NB4 (cell line): ENCODE measurements around the gene FBXL20.

Source experiments
- DNase-seq: peaks from one replicate; pipeline ENCODE4 v3.0.0; 2010; ENCODE audit warnings: low read depth
- H3K4me3 ChIP-seq: one replicate; pipeline ENCODE4 v1.5.1; 2011; ENCODE audit warnings: mild to moderate bottlenecking, low read depth, low read length, moderate library complexity
- MYC ChIP-seq: IDR thresholded peaks from 2 replicates; pipeline ENCODE4 v1.6.1; 2011; ENCODE audit warnings: low read depth, low read length
- POLR2A ChIP-seq: IDR thresholded peaks from 2 replicates; pipeline ENCODE4 v1.6.1; 2011; ENCODE audit warnings: mild to moderate bottlenecking; ENCODE audit not compliant: insufficient read length; ENCODE audit errors: extremely low read depth
- TF ChIP-seq, protein P1 (sequence below): IDR thresholded peaks from 2 replicates; pipeline ENCODE4 v1.6.1; 2011; ENCODE audit warnings: low read depth, low read length
- TF ChIP-seq, protein P2 (sequence below): IDR thresholded peaks from one replicate; pipeline ENCODE4 v1.5.1; 2012; ENCODE audit warnings: low read depth, low read length

FBXL20 gene

DNA sequence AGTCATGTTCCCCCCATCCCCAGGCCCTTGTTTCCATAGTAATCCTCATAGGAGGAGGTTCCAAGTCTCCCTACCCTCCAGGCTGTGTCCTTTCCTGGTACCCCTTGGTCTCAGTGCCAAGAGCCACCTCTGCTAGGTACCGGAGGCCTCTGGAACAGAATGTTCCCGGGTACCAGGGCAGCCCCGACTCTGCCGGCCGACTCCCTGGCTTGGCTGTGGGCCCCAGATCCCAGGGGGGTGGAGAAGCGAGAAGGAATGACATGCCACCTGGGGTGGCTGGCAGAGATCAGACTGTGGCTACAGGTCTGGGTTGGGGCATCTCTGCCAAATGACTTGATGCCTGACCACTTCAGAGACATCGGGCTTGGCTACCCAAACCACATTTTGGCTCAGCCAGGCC lies 179.3 kb downstream of the FBXL20 start:
- no peak overlapping the region for H3K4me3 ChIP-seq
- TF ChIP-seq, protein P1, sequence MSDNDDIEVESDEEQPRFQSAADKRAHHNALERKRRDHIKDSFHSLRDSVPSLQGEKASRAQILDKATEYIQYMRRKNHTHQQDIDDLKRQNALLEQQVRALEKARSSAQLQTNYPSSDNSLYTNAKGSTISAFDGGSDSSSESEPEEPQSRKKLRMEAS, result no peak
- TF ChIP-seq MYC (no peak), POLR2A (no peak)
- TF ChIP-seq, protein P2, sequence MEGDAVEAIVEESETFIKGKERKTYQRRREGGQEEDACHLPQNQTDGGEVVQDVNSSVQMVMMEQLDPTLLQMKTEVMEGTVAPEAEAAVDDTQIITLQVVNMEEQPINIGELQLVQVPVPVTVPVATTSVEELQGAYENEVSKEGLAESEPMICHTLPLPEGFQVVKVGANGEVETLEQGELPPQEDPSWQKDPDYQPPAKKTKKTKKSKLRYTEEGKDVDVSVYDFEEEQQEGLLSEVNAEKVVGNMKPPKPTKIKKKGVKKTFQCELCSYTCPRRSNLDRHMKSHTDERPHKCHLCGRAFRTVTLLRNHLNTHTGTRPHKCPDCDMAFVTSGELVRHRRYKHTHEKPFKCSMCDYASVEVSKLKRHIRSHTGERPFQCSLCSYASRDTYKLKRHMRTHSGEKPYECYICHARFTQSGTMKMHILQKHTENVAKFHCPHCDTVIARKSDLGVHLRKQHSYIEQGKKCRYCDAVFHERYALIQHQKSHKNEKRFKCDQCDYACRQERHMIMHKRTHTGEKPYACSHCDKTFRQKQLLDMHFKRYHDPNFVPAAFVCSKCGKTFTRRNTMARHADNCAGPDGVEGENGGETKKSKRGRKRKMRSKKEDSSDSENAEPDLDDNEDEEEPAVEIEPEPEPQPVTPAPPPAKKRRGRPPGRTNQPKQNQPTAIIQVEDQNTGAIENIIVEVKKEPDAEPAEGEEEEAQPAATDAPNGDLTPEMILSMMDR, result no peak
- no peak for DNase-seq

DNA sequence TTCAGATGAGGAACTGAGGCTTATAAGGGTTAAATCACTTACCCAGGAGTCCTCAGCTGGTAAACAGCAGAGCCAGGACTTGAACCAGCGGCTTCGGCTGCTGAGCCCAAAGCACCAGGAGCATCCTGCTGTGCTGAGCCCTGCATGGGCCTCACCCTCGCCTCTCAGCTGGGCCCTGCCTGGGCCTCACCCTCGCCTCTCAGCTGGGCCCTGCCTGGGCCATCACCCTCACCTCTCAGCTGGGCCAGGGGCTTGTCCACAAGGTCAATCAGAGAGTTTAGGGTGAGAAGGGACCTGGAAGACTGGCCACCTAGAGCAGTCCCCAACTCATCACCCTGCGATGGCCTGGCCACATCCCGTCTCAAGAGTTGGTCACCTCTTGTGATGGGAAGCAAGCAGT lies 179.9 kb downstream of the FBXL20 start:
- no peak for DNase-seq
- TF ChIP-seq MYC (no peak), POLR2A (no peak)
- TF ChIP-seq, protein P2, result no peak
- TF ChIP-seq, protein P1, result no peak
- no peak overlapping the region for H3K4me3 ChIP-seq

- TF ChIP-seq, protein P2, result no peak
- TF ChIP-seq MYC (no peak), POLR2A (no peak)
- TF ChIP-seq, protein P1, result no peak
- no peak overlapping the region for H3K4me3 ChIP-seq
- no peak for DNase-seq
These were observed 181.7 kb downstream of the FBXL20 start for GRCh38 chr17:39219647-39220154.

GRCh38 chr17:39218906-39219305 lies 182.5 kb downstream of the FBXL20 start:
- H3K4me3 ChIP-seq, result no peak overlapping the region
- DNase-seq, result no peak
- TF ChIP-seq MYC, result no peak
- TF ChIP-seq, protein P1, result no peak
- TF ChIP-seq POLR2A, result no peak
- TF ChIP-seq, protein P2, result no peak

DNA sequence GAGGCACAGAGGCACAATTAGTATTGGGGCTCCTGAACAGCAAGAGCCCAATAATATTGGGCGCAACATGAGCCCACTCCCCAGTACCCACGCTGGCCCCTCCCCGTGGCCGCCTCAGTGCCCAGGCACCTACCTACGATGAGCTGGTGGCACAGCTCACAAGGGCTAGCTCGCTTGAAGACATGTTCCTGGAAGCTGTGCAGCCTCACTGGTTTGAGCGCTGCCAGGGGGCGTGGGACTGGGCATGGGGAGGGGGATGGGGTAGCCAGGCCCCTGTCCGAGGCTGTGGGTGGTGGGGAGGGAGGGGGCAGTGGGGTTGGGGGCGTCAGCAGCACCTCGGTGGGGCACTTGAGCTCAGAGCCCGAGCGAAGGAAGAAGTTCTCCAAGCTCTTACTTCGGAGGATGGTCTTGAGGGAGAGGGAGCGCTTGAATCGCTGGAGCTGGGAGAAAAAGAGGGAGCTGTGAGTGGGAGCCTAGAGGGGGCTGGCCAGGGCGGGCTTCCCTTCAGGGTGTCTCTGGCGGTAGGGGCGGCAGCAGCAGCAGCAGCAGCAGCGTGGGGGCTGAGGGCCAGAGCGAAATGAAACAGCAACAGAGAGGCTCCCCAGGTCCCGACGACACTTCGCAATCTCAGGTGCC lies 183.6 kb downstream of the FBXL20 start:
- no peak for TF ChIP-seq POLR2A
- TF ChIP-seq, protein P1, result no peak
- no peak for DNase-seq
- H3K4me3 ChIP-seq, result no peak overlapping the region

DNA sequence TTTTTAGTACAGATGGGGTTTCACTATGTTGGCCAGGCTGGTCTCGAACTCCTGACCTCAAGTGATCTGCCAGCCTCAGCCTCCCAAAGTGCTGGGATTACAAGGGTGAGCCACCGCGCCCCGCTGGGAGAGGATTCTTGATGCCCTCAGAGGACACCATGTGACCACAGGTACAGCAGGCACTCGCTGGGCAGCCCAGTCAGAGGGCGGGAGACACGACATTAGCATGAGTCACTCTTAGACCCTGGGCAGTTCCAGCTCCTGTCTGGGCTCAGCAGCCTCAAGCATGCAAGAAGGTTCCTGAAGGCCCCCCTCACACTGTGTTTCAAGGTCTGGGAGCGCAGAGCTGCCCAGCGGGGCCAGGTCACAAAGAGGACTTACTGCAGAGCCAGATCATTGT lies 187.6 kb downstream of the FBXL20 start:
- TF ChIP-seq, protein P2, result no peak
- TF ChIP-seq, protein P1, result no peak
- TF ChIP-seq MYC, result no peak
- TF ChIP-seq POLR2A, result no peak
- no peak overlapping the region for H3K4me3 ChIP-seq

More for the DNA sequence above, 187.6 kb downstream of the FBXL20 start:
- peak; percentile 79 for DNase-seq
